GM19351 (cell line): Measurements from ENCODE around the gene GFRA4.

Experiments used
- ATAC-seq: cut with Tn5 transposase; IDR thresholded peaks from one replicate; pipeline ENCODE4 v1.9.1; 2021; ENCODE audit warnings: mild to moderate bottlenecking, moderate library complexity; ENCODE audit not compliant: unreplicated experiment

The GFRA4 gene

GRCh38 chr20:3655131-3655405 lies 8.1 kb downstream of the GFRA4 start:
- no peak for ATAC-seq

GRCh38 chr20:3654326-3655130 lies 8.7 kb downstream of the GFRA4 start:
- no peak for ATAC-seq

- no peak for ATAC-seq
Observed at GRCh38 chr20:3653921-3654320, 9.3 kb downstream of the GFRA4 start.

- ATAC-seq = no peak
Observed at GRCh38 chr20:3652676-3653596, 10.3 kb downstream of the GFRA4 start.

- ATAC-seq = no peak
Observed at GRCh38 chr20:3652221-3652620, 11.0 kb downstream of the GFRA4 start.

- ATAC-seq = no peak
Observed at GRCh38 chr20:3651204-3651962, 11.8 kb downstream of the GFRA4 start.

GRCh38 chr20:3648951-3649350 lies 14.2 kb downstream of the GFRA4 start:
- ATAC-seq = no peak

GRCh38 chr20:3647473-3647872 lies 15.7 kb downstream of the GFRA4 start:
- no peak for ATAC-seq

DNA sequence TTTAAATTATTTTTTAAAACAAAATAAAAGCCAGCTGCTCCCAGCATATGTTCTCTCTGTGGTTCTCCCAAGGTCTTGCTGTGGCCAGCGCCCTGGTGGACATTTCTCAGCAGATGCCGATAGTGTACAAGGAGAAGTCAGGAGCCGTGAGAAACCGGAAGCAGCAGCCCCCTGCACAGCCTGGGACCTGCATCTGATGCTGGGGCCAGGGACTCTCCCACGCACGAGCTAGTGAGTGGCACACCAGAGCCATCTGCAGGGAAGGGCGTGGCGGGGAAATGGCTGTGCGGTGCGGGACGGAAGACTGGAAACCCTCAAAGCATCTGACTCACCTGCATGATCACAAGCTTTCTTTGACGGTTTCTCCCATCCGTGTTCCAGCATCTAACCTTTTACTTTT lies 16.5 kb downstream of the GFRA4 start:
- ATAC-seq = no peak

DNA sequence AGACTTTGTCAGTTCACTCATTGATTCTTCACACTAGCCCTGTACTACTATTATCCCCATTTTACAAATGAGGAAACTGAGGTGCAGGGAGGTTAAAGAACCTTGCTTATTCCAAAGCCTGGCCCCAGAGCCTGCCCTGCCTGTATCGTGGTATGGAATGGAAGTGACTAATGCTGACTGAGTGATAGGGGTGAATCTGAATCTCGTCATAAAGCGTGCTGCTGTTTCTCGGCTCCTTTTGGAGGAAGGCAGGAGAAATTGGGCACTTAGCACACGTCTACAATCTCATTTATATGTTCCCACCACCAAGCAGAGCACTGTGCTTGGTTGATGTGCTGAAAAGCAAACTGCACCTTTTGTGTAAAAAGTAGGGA lies 17.1 kb downstream of the GFRA4 start:
- no peak for ATAC-seq

DNA sequence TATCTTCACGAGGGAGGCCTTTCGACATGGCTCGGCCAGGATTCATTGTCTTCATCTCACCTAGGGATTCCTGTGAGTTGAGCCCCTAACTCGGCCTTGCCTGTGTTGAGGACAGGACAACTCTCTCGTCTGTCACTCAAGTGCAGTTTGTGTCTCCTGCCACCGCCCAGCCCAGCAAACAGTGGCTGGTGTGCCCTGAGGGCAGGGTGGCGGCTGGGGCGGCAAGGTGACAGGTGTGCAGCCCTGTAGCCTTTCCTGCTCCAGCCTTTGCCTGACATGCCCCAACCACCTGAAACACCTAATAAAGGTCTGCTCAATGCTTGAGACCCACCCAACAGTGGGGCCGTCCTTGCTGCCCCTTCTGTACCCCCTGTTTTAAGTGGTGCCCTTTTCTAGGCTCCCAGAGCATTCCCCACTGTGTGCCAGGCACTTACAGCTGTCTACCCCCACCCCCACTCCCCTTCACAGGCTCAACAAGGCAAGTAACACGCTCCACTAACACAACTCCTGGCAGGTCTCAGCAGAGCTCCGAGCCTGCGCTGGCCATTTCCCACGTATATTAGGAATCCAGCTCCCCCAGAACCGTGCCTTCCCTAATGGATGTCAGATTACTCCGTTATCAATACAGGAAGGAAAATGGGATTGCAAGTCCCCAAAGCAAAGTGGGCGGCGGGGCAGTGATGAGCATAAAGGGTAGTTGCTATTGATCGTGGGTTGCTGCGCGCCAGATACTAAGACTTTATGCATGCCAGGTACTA lies 17.7 kb downstream of the GFRA4 start:
- no peak for ATAC-seq

GRCh38 chr20:3640259-3640658 lies 22.9 kb downstream of the GFRA4 start:
- ATAC-seq = no peak

DNA sequence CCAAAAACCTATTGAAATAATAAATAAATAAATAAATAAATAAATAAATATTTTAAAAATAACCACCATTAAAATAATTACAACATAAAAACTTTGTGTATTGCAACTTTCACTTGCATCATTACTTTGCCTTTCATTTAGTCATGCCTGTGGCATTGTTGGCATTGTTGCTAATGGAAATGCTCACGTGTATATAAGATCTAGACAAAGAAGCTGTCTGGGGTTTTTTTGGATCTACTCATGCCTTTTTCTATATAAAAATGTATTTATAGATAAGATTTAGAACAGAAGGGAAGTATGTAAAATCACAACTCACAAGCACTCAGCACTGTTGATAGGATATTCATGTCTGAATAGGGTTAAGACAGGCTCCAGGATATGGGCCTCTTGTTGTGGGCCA lies 27.9 kb downstream of the GFRA4 start:
- ATAC-seq = no peak

DNA sequence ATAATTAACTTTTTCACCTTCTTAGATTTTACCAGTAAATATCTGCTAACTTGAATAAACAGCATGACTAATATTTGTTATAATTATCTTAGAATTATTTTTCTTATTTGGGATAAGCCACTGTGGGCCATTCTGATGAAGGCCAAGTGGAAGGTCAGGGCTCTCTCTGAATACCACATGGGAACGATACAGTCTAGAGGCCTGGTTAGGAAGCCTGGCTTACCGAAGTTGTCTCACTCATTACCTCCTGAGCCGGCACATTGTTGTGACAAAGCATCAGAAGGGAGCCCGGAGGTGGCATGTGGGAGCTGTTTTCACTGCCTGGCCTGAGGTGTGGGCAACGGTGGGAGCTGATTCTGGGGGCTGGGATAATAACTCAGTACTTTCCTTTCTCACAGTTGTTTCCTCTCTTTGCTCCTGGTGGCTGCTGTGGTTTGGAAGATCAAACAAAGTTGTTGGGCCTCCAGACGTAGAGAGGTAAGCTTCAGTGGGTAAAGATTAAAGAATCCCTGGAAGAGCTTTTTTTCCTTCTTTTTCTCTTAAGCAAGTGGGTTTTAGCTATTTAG lies 29.2 kb downstream of the GFRA4 start:
- ATAC-seq = no peak

DNA sequence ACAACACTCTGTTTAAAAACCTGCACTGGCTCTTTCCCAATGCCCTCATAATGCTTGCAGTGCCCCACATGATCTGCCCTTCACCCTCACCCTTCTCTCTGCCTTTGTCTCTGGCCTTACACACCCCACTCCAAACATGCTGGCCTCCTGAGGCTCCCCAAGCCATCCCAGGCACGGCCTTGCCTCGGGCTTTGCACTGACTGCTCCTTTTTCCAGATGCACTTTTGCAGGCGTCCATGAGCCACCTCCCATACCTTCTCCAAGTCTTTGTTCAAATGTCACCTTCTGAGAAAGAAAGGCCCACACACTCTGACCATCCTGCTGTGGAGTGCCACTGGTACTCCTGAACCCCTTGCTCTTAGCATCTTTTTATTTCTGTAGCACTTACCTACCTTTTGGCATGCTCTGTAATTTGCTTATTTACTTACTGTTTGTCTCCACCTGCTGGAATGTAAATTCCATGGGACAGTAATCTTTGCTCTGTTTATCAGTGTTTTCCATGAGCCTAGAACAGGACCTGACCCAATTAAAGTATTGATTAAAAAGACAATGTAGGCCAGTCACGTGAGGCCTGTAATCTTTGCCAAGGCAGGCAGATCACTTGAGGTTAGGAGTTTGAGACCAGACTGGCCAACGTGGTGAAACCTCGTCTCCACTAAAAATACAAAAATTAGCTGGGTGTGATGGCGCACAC lies 30.7 kb downstream of the GFRA4 start:
- ATAC-seq = no peak

GRCh38 chr20:3631534-3631933 lies 31.7 kb downstream of the GFRA4 start:
- ATAC-seq = no peak

DNA sequence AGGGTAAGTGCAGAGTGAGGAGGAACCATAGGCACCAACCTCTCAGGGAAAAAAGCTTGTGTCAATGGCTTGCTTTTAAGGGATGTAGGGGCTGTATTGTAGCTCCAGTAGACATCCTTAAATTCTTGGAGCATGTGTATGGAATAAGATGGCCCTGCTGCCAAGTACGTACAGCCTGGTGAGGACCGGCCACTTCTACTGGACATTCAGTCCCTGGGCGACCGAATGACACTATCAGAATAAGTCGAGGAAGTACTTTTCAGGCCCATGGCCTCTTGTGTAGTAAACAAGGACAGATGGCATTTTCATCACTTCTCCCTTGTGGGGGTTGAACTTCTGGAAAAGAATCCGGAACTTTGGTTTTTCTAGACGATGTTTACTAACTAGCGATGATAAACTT lies 32.8 kb downstream of the GFRA4 start:
- no peak for ATAC-seq

- ATAC-seq = no peak
Observed at GRCh38 chr20:3629893-3630292, 33.3 kb downstream of the GFRA4 start.

GRCh38 chr20:3628502-3629314 lies 34.5 kb downstream of the GFRA4 start:
- ATAC-seq = no peak
